ENCODE results near the gene KCNIP4.

DNA sequence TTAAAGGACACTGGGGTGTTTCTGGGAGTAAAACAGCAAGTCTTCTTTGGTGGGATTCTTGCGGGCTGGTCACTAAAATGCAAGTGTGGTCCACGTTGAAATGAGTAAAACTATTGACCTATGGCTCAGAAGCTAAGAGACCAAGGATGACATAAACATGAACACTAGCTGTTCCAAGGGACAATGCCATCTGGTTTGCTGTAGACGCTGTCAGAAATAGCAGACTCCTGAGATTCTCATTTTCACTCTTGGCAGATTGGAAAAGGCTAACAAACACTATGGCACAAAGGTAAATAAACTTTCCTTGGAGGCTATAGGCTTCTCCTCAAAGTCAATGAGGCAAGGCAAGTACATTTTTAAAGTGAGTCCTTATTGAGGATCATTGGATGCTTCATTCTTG, 343.6 kb downstream of the KCNIP4 start:
- TF ChIP-seq ZNF274 (IDR thresholded peaks at IDR 0.05; ENCODE audit: low read depth, low read length) (no peak), YY1 (IDR thresholded peaks at IDR 0.05; ENCODE audit: insufficient read depth, insufficient read length) (no peak), SUZ12 (IDR thresholded peaks at IDR 0.05; ENCODE audit: extremely low read depth, insufficient read depth, insufficient read length) (no peak)
